Endothelial cell of umbilical vein (primary cell): Measurements from ENCODE around the gene MAN1A1. TPM values are rescaled to one million over a fixed set of nuclear protein-coding genes. Genes with fewer than 3 reads are reported as not detected.

Experiments
- BruUV-seq: library from RNA; stranded (reverse); fragments of 400-500 nt; replicated peaks from 2 replicates; lab custom pipeline; 2021; lab: Mats Ljungman, UMichigan
- CTCF ChIA-PET: fragments of 300-600, 350-600 bp; sonication (Branson Sonifier 250); formaldehyde crosslinking; loops from one replicate; lab custom pipeline; 2021; ENCODE audit warnings: antibody characterized with exemption, inconsistent platforms; lab: Charles Lee
- POLR2A ChIA-PET: fragments of 300-600, 350-600 bp; sonication (Branson Sonifier 250); formaldehyde crosslinking; loops from one replicate; lab custom pipeline; 2021; ENCODE audit warnings: antibody characterized with exemption, inconsistent platforms; lab: Charles Lee
- DNase-seq: peaks from one replicate; pipeline ENCODE4 v3.0.0-alpha.2; 2011; ENCODE audit warnings: low read depth, low spot score
- FAIRE-seq: peaks from 2 replicates; lab custom pipeline; 2011; peaks lifted over from hg19 to GRCh38; lab: Jason Lieb, UNC
- H2AFZ ChIP-seq: 2 replicates; pipeline ENCODE4 v1.6.0; 2012; ENCODE audit warnings: low read depth, low read length, control low read depth, inconsistent platforms
- H3K27ac ChIP-seq: 2 replicates; pipeline ENCODE4 v1.5.1; 2011; ENCODE audit warnings: low read depth, mild to moderate bottlenecking, control low read depth, low read length, moderate library complexity; ENCODE audit not compliant: insufficient read depth
- H3K27me3 ChIP-seq, 2 experiments: 2 replicates each; pipeline versions ENCODE4 v1.6.0 to v1.6.1; 2011; ENCODE audit warnings: low read length in 2 of 2, mixed read lengths in 1 of 2; ENCODE audit not compliant: control insufficient read depth in 2 of 2, insufficient read depth in 2 of 2
- H3K36me3 ChIP-seq, 2 experiments: 2 replicates in 1 of 2; 3 replicates in 1 of 2; pipeline ENCODE4 v1.5.1; 2011; ENCODE audit warnings: low read length in 2 of 2, mild to moderate bottlenecking in 1 of 2, moderate library complexity in 1 of 2; ENCODE audit not compliant: control insufficient read depth in 2 of 2, insufficient read depth in 2 of 2; ENCODE audit errors: extremely low read depth in 1 of 2
- H3K4me1 ChIP-seq: 3 replicates; pipeline ENCODE4 v1.5.1; 2011; ENCODE audit warnings: mild to moderate bottlenecking, low read length; ENCODE audit not compliant: control insufficient read depth, insufficient read depth; ENCODE audit errors: extremely low read depth
- H3K4me2 ChIP-seq: 2 replicates; pipeline ENCODE4 v1.6.1; 2011; ENCODE audit warnings: low read length, control low read depth, mixed read lengths; ENCODE audit not compliant: insufficient read depth
- H3K4me3 ChIP-seq, 3 experiments: fragments of 200-600 bp in 1 of 3; sonication (generic), shearing (Covaris generic) in 1 of 3; replicated peaks in 1 of 3; 2 replicates each; pipeline ENCODE4 v1.5.1; 2011 to 2016; ENCODE audit warnings: control low read depth in 3 of 3, low read length in 3 of 3, mild to moderate bottlenecking in 2 of 3, inconsistent platforms in 1 of 3, low read depth in 1 of 3, moderate library complexity in 1 of 3; ENCODE audit not compliant: insufficient read depth in 1 of 3
- H3K79me2 ChIP-seq: 2 replicates; pipeline ENCODE4 v1.6.0; 2012; ENCODE audit warnings: low read length, inconsistent platforms; ENCODE audit not compliant: control insufficient read depth, insufficient read depth
- H3K9ac ChIP-seq: replicated peaks from 2 replicates; pipeline ENCODE3; 2011; ENCODE audit warnings: low read length, control low read depth; ENCODE audit not compliant: insufficient read depth; ENCODE audit errors: extremely low read depth
- H3K9me1 ChIP-seq: replicated peaks from 3 replicates; pipeline ENCODE4 v1.6.0; 2011; ENCODE audit warnings: mild to moderate bottlenecking, low read length; ENCODE audit not compliant: control insufficient read depth, insufficient read depth; ENCODE audit errors: extremely low read depth
- H3K9me3 ChIP-seq: replicated peaks from 2 replicates; pipeline ENCODE4 v1.5.1; 2012; ENCODE audit warnings: low read length, inconsistent platforms; ENCODE audit not compliant: control insufficient read depth, insufficient read depth
- H4K20me1 ChIP-seq: replicated peaks from 2 replicates; pipeline ENCODE3; 2011; ENCODE audit warnings: mild to moderate bottlenecking, low read length; ENCODE audit not compliant: control insufficient read depth, insufficient read depth; ENCODE audit errors: extremely low read depth
- CTCF ChIP-seq, 2 donors: IDR thresholded peaks; 1 replicate in 1 of 2; 2 replicates in 1 of 2; pipeline ENCODE4 v1.5.1; 2011; ENCODE audit warnings: low read length in 2 of 2, mild to moderate bottlenecking in 2 of 2, moderate library complexity in 2 of 2, control low read depth in 1 of 2, inconsistent platforms in 1 of 2, low read depth in 1 of 2; ENCODE audit not compliant: insufficient read depth in 1 of 2; ENCODE audit errors: extremely low read depth in 1 of 2
- EZH2 ChIP-seq: IDR thresholded peaks from 2 replicates; pipeline ENCODE4 v1.6.1; 2012; ENCODE audit warnings: borderline replicate concordance, low read depth, mild to moderate bottlenecking, moderate library complexity, low read length, inconsistent platforms; ENCODE audit not compliant: severe bottlenecking
- FOS ChIP-seq: IDR thresholded peaks from 2 replicates; pipeline ENCODE4 v1.6.1; 2011; ENCODE audit warnings: mild to moderate bottlenecking, low read length, moderate library complexity, borderline replicate concordance; ENCODE audit not compliant: insufficient read depth
- GATA2 ChIP-seq: IDR thresholded peaks from 2 replicates; pipeline ENCODE4 v1.7.0; 2011; ENCODE audit warnings: low read depth, mild to moderate bottlenecking, moderate library complexity, mixed read lengths, low read length; ENCODE audit not compliant: insufficient read length, insufficient read depth
- JUN ChIP-seq: IDR thresholded peaks from 2 replicates; pipeline ENCODE4 v1.6.1; 2011; ENCODE audit warnings: borderline replicate concordance, low read depth; ENCODE audit not compliant: insufficient read length, insufficient read depth
- MAX ChIP-seq: IDR thresholded peaks from 2 replicates; pipeline ENCODE4 v1.6.1; 2011; ENCODE audit not compliant: insufficient read depth, insufficient read length
- MYC ChIP-seq: IDR thresholded peaks from one replicate; pipeline ENCODE4 v1.6.1; 2011; ENCODE audit warnings: mild to moderate bottlenecking, low read depth, low read length
- POLR2A ChIP-seq: IDR thresholded peaks from 2 replicates; pipeline ENCODE4 v1.6.1; 2012; ENCODE audit warnings: low read depth, mild to moderate bottlenecking, control low read depth, low read length
- POLR2AphosphoS5 ChIP-seq: IDR thresholded peaks from 2 replicates; pipeline ENCODE4 v1.6.1; 2012; ENCODE audit warnings: low read depth, mild to moderate bottlenecking, control low read depth, low read length, moderate library complexity; ENCODE audit not compliant: insufficient read depth
- dilution Hi-C: fragments of 300-500 bp; cut with MboI; formaldehyde crosslinking; loops from one replicate; pipeline ENCODE4 v1.15.0; 2019; ENCODE audit warnings: low sequenced_read_pairs; ENCODE audit not compliant: extremely low pct_ligation_motif_present
- intact Hi-C: fragments of 100-400 bp; cut with micrococcal nuclease; formaldehyde crosslinking; loops from one replicate; pipeline ENCODE4 v1.10.0; 2022
- polyA plus RNA-seq, 4 experiments: library from polyadenylated mRNA; depleted of rRNA in 3 of 4; stranded (reverse) in 3 of 4; unstranded in 1 of 4; fragments of >200 nt; gene quantifications; 2 replicates each; pipeline versions ENCODE4 v1.2.1 to v1.2.3, GENCODE V29; 2011 to 2012; ENCODE audit warnings: missing spikeins in 1 of 4
- total RNA-seq: library from RNA; stranded (reverse); gene quantifications from 2 replicates; pipeline ENCODE4 v1.2.3, GENCODE V29; 2021

The MAN1A1 gene
- total and polyA plus RNA-seq, 2 donors (not counting 3 experiments of a cell fraction or from before 2014, with no cell fraction given): 3.3 to 12.9 TPM

- BruUV-seq: no TSS peak
- TF ChIP-seq MYC (no peak), MAX (no peak), FOS (no peak), POLR2A (no peak), GATA2 (no peak), EZH2 (no peak), POLR2AphosphoS5 (no peak), CTCF (IDR thresholded peaks at IDR 0.05; ENCODE audit: extremely low read depth in 1 of 2, insufficient read depth in 1 of 2, low read depth in 1 of 2, low read length in 2 of 2) (no peak), JUN (no peak)
- Histone ChIP-seq H3K27me3 (no peaks in the 10 kb centered on the region), H3K27ac (no peak overlapping the region), H3K4me1 (peaks cover 7% of the 10 kb centered on the region), H3K9me3 (no peaks in the 10 kb centered on the region), H3K4me3 (no peak overlapping the region), H4K20me1 (no peaks in the 10 kb centered on the region), H3K9me1 (no peaks in the 10 kb centered on the region), H3K9ac (no peak overlapping the region), H3K4me2 (no peak overlapping the region), H3K36me3 (no peaks in the 10 kb centered on the region), H3K79me2 (no peaks in the 10 kb centered on the region), H2AFZ (no peak overlapping the region)
- intact Hi-C loops (no loop called here), dilution Hi-C loops (no loop called here)
- FAIRE-seq (no peak), DNase-seq (no peak)
- ChIA-PET POLR2A (no interaction called here), CTCF (interaction anchor here (1.2 kb wide), 2 partner anchors 18 to 38 kb away, joined by 3 to 4 read pairs; no protein-coding TSS in a partner anchor)
Observed at GRCh38 chr6:119186490-119186889, 163.1 kb downstream of the MAN1A1 start.
